ENCODE results near the gene KRTAP17-1.

DNA sequence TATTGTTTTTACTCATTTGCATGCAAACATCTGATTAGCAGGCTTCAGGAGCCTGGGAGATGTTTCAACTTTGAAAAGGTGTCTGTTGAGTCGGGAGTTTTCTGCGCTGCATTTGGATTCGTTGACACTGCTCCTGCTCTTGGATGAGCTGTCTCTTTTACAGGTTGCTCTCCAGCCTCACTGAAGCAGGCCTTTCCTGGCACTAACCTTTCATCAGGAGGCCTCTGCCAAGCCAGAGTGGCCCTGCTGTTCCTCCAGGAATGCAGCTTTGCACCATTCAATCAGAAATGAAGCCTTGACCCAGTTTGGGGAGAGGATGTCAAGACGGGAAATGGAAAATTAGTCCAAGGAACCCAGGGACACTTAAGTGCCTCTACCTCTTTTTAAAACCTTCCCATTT lies 12.5 kb downstream of the KRTAP17-1 start:
- TF ChIP-seq, protein P1, sequence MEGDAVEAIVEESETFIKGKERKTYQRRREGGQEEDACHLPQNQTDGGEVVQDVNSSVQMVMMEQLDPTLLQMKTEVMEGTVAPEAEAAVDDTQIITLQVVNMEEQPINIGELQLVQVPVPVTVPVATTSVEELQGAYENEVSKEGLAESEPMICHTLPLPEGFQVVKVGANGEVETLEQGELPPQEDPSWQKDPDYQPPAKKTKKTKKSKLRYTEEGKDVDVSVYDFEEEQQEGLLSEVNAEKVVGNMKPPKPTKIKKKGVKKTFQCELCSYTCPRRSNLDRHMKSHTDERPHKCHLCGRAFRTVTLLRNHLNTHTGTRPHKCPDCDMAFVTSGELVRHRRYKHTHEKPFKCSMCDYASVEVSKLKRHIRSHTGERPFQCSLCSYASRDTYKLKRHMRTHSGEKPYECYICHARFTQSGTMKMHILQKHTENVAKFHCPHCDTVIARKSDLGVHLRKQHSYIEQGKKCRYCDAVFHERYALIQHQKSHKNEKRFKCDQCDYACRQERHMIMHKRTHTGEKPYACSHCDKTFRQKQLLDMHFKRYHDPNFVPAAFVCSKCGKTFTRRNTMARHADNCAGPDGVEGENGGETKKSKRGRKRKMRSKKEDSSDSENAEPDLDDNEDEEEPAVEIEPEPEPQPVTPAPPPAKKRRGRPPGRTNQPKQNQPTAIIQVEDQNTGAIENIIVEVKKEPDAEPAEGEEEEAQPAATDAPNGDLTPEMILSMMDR (optimal IDR thresholded peaks at IDR 0.05 in 1 of 3, IDR thresholded peaks at IDR 0.05 in 1 of 3, conservative IDR thresholded peaks at IDR 0.05 in 1 of 3; ENCODE audit: extremely low read depth in 1 of 3, insufficient read depth in 2 of 3, low read length in 3 of 3) = no peak
- TF ChIP-seq EZH2 (IDR thresholded peaks at IDR 0.05; ENCODE audit: low read length) = no peak

All from keratinocyte (primary cell).